ENCODE data around the gene GCA.

GRCh38 chr2:162305901-162306300 is 38.0 kb upstream of the GCA start:
- no peak for TF ChIP-seq POLR2AphosphoS5 (IDR thresholded peaks at IDR 0.05; ENCODE audit: low read depth, low read length)
- no peak for TF ChIP-seq TAF1 (IDR thresholded peaks at IDR 0.05; ENCODE audit: borderline replicate concordance, low read depth, low read length)
- no peak for TF ChIP-seq POLR2A (IDR thresholded peaks at IDR 0.05; ENCODE audit: low read depth, low read length)

All from GM12892 (cell line).